HCT116 (cell line): ENCODE results near the gene BRINP2. TPM values are rescaled to one million over a fixed set of nuclear protein-coding genes. Genes with fewer than 3 reads are reported as not detected.

Experiments
- ATAC-seq: fragments of 200-7000 bp; cut with Tn5 transposase; 2 replicates; pipeline ENCODE4 v1.9.1; 2020; ENCODE audit warnings: mild to moderate bottlenecking, moderate library complexity
- BruUV-seq: library from RNA; stranded (reverse); fragments of 400-500 nt; replicated peaks from 2 replicates; lab custom pipeline; 2021; lab: Mats Ljungman, UMichigan
- CTCF ChIA-PET: fragments of 300-600 bp; sonication (Branson Sonifier 250); formaldehyde crosslinking; loops from one replicate; lab custom pipeline; 2021; ENCODE audit warnings: antibody characterized with exemption; lab: Charles Lee
- POLR2A ChIA-PET: fragments of 300-600, 350-600 bp; sonication (Branson Sonifier 250); formaldehyde crosslinking; loops from one replicate; lab custom pipeline; 2021; ENCODE audit warnings: antibody characterized with exemption; lab: Charles Lee
- RAD21 ChIA-PET, 2 experiments: fragments of 300-600 bp; sonication (Branson Sonifier 250); formaldehyde crosslinking; loops; one replicate each; lab custom pipeline; 2023; ENCODE audit warnings: low total read pairs in 2 of 2; ENCODE audit not compliant: uncharacterized antibody in 2 of 2, unreplicated experiment in 2 of 2, low non-redundant PET in 1 of 2; lab: Charles Lee
- DNase-seq: peaks from one replicate; pipeline ENCODE4 v3.0.0-alpha.2; 2010; ENCODE audit warnings: low read depth, low spot score
- H2AFZ ChIP-seq: fragments of 200-600 bp; shearing (Covaris generic), sonication (generic); 2 replicates; pipeline ENCODE4 v1.6.1; 2017; ENCODE audit warnings: low read depth, mixed run types, mixed read lengths, antibody characterized with exemption, low read length; ENCODE audit not compliant: poor library complexity, severe bottlenecking
- H3K27ac ChIP-seq: 2 replicates; pipeline ENCODE4 v1.5.1; 2012; ENCODE audit warnings: low read depth, low read length
- H3K27me3 ChIP-seq: fragments of 200-600 bp; sonication (generic); 2 replicates; pipeline ENCODE4 v1.6.1; 2016; ENCODE audit warnings: mixed run types, low read length, mixed read lengths; ENCODE audit not compliant: insufficient read depth
- H3K36me3 ChIP-seq, 2 experiments: fragments of 200-500 bp in 1 of 2; fragments of 200-600 bp in 1 of 2; sonication (Bioruptor generic) in 1 of 2; sonication (generic) in 1 of 2; 2 replicates each; pipeline versions ENCODE4 v1.5.1 to v1.6.1; 2014 to 2016; ENCODE audit warnings: low read length in 2 of 2, inconsistent platforms in 1 of 2, mixed read lengths in 1 of 2, mixed run types in 1 of 2; ENCODE audit not compliant: insufficient read depth in 2 of 2, control insufficient read depth in 1 of 2
- H3K4me1 ChIP-seq, 2 experiments: fragments of 200-600 bp in 1 of 2; sonication (generic) in 1 of 2; 2 replicates each; pipeline versions ENCODE4 v1.5.1 to v1.6.1; 2012 to 2017; ENCODE audit warnings: low read length in 2 of 2, inconsistent platforms in 1 of 2, mild to moderate bottlenecking in 1 of 2, mixed read lengths in 1 of 2, mixed run types in 1 of 2, moderate library complexity in 1 of 2; ENCODE audit not compliant: insufficient read depth in 2 of 2, control insufficient read depth in 1 of 2
- H3K4me2 ChIP-seq: fragments of 200-600 bp; sonication (generic); 2 replicates; pipeline ENCODE4 v1.6.1; 2017; ENCODE audit warnings: mixed run types, low read length, mixed read lengths
- H3K4me3 ChIP-seq, 2 experiments: fragments of 200-600 bp in 1 of 2; sonication (generic) in 1 of 2; replicated peaks in 1 of 2; 2 replicates each; pipeline ENCODE4 v1.5.1; 2011 to 2016; ENCODE audit warnings: low read length in 2 of 2, control low read depth in 1 of 2, low read depth in 1 of 2, mild to moderate bottlenecking in 1 of 2, mixed read lengths in 1 of 2, mixed run types in 1 of 2
- H3K79me2 ChIP-seq: fragments of 200-600 bp; sonication (generic); 2 replicates; pipeline ENCODE4 v1.6.1; 2017; ENCODE audit warnings: mild to moderate bottlenecking, mixed run types, low read length, moderate library complexity, mixed read lengths; ENCODE audit not compliant: insufficient read depth
- H3K9ac ChIP-seq: fragments of 200-600 bp; sonication (generic); 2 replicates; pipeline ENCODE4 v1.6.1; 2016; ENCODE audit warnings: low read length, mixed read lengths
- H3K9me2 ChIP-seq: fragments of 200-600 bp; sonication (generic), shearing (Covaris generic); 2 replicates; pipeline ENCODE4 v1.6.1; 2017; ENCODE audit warnings: mixed run types, mild to moderate bottlenecking, moderate library complexity; ENCODE audit not compliant: insufficient read depth
- H3K9me3 ChIP-seq, 2 experiments: fragments of 200-500 bp in 1 of 2; fragments of 200-600 bp in 1 of 2; sonication (Bioruptor generic) in 1 of 2; sonication (generic) in 1 of 2; 2 replicates each; pipeline ENCODE4 v1.6.1; 2014 to 2017; ENCODE audit warnings: low read length in 2 of 2, mixed read lengths in 2 of 2, inconsistent platforms in 1 of 2, low read depth in 1 of 2, mild to moderate bottlenecking in 1 of 2, mixed run types in 1 of 2, moderate library complexity in 1 of 2; ENCODE audit not compliant: control insufficient read depth in 1 of 2, insufficient read depth in 1 of 2
- H4K20me1 ChIP-seq: fragments of 200-600 bp; sonication (generic), shearing (Covaris generic); 2 replicates; pipeline ENCODE4 v1.6.1; 2017; ENCODE audit warnings: mixed run types, mild to moderate bottlenecking, moderate library complexity; ENCODE audit not compliant: insufficient read depth
- ATF3 ChIP-seq: IDR thresholded peaks from 2 replicates; pipeline ENCODE4 v1.6.1; 2012
- CTCF ChIP-seq, 3 experiments: fragments of 200-600 bp in 1 of 3; sonication (generic) in 1 of 3; IDR thresholded peaks in 2 of 3; conservative IDR thresholded peaks in 1 of 3; 2 replicates each; pipeline ENCODE4 v1.5.1; 2012 to 2017; ENCODE audit warnings: low read depth in 2 of 3, low read length in 2 of 3, antibody characterized with exemption in 1 of 3, borderline replicate concordance in 1 of 3, control low read depth in 1 of 3, mild to moderate bottlenecking in 1 of 3, mixed read lengths in 1 of 3, mixed run types in 1 of 3, moderate library complexity in 1 of 3; ENCODE audit not compliant: insufficient read depth in 1 of 3
- POLR2A ChIP-seq: IDR thresholded peaks from 2 replicates; pipeline ENCODE4 v1.7.0; 2011; ENCODE audit warnings: borderline replicate concordance; ENCODE audit not compliant: insufficient read depth, insufficient read length; ENCODE audit errors: extremely low read depth
- RAD21 ChIP-seq: IDR thresholded peaks from 2 replicates; pipeline ENCODE4 v1.6.1; 2012; ENCODE audit warnings: low read depth, mild to moderate bottlenecking
- SP1 ChIP-seq: IDR thresholded peaks from 2 replicates; pipeline ENCODE4 v1.6.1; 2012; ENCODE audit warnings: low read depth
- SRF ChIP-seq: IDR thresholded peaks from 2 replicates; pipeline ENCODE4 v1.6.1; 2012; ENCODE audit warnings: low read depth
- YY1 ChIP-seq: IDR thresholded peaks from 2 replicates; pipeline ENCODE4 v1.6.1; 2011; ENCODE audit warnings: low read length, low read depth, moderate library complexity, mild to moderate bottlenecking; ENCODE audit not compliant: insufficient replicate concordance; ENCODE audit errors: extremely low read depth
- ZFX ChIP-seq: fragments of 450-650 bp; IDR thresholded peaks from 2 replicates; pipeline ENCODE4 v1.6.1; 2017
- intact Hi-C: fragments of 100-400 bp; cut with micrococcal nuclease; formaldehyde crosslinking; loops from 2 replicates; pipeline ENCODE4 v1.10.0; 2022
- total RNA-seq: library from RNA; stranded (reverse); gene quantifications from one replicate; pipeline ENCODE4 v1.2.1, GENCODE V29; 2021; ENCODE audit not compliant: unreplicated experiment
- TF ChIP-seq, protein P1 (sequence below): IDR thresholded peaks from 2 replicates; pipeline ENCODE4 v1.6.1; 2011; ENCODE audit warnings: mild to moderate bottlenecking, low read length, moderate library complexity; ENCODE audit not compliant: insufficient replicate concordance; ENCODE audit errors: extremely low read depth

The BRINP2 gene
- total RNA-seq, 1 experiment from 2014 or later: not detected

DNA sequence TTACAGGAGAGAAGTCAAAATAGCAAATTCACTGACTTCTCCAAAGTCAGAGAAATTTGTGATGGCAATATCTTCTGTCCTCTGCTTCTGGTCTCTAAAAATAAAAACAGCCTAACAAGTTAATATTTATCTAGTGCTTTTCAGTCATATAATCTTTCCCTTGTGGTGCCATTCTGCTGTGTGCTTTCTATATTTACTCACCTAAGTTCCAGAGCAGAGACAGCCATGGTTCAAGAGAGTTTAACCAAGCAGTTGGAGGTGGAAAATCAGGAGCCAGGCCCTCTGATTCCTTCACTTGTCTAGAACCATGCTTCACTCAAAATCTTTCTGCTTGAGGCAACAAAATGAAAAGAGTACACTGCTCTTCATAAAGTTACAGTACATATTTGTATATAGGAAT, 39.3 kb downstream of the BRINP2 start:
- H3K27ac ChIP-seq: no peak overlapping the region
- H3K9me3 ChIP-seq: no peaks in the 10 kb centered on the region
- H2AFZ ChIP-seq: no peak overlapping the region
- H3K36me3 ChIP-seq: no peaks in the 10 kb centered on the region
- intact Hi-C loops: no loop called here
- TF ChIP-seq POLR2A: no peak
- no peak for TF ChIP-seq SP1
- TF ChIP-seq SRF: no peak
- TF ChIP-seq ZFX: no peak
- TF ChIP-seq CTCF (IDR thresholded peaks at IDR 0.05 in 2 of 3, conservative IDR thresholded peaks at IDR 0.05 in 1 of 3; ENCODE audit: borderline replicate concordance in 1 of 3, insufficient read depth in 1 of 3, low read depth in 2 of 3, low read length in 2 of 3): no peak
- TF ChIP-seq YY1: no peak
- no peak for TF ChIP-seq ATF3
- TF ChIP-seq, protein P1, sequence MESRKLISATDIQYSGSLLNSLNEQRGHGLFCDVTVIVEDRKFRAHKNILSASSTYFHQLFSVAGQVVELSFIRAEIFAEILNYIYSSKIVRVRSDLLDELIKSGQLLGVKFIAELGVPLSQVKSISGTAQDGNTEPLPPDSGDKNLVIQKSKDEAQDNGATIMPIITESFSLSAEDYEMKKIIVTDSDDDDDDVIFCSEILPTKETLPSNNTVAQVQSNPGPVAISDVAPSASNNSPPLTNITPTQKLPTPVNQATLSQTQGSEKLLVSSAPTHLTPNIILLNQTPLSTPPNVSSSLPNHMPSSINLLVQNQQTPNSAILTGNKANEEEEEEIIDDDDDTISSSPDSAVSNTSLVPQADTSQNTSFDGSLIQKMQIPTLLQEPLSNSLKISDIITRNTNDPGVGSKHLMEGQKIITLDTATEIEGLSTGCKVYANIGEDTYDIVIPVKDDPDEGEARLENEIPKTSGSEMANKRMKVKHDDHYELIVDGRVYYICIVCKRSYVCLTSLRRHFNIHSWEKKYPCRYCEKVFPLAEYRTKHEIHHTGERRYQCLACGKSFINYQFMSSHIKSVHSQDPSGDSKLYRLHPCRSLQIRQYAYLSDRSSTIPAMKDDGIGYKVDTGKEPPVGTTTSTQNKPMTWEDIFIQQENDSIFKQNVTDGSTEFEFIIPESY: no peak
- no peak for TF ChIP-seq RAD21
- TF ChIP-seq, all 23 proteins: peak for 0
- H3K9me2 ChIP-seq: no peaks in the 10 kb centered on the region
- no peak overlapping the region for H3K4me2 ChIP-seq
- ATAC-seq (no peak), DNase-seq (no peak)
- ChIA-PET RAD21 (no interaction called here), CTCF (no interaction called here), POLR2A (no interaction called here)
- no peaks in the 10 kb centered on the region for H3K27me3 ChIP-seq
- H3K79me2 ChIP-seq: no peaks in the 10 kb centered on the region
- H3K9ac ChIP-seq: no peak overlapping the region
- H4K20me1 ChIP-seq: no peaks in the 10 kb centered on the region
- no peak overlapping the region for H3K4me3 ChIP-seq
- no peaks in the 10 kb centered on the region for H3K4me1 ChIP-seq
- BruUV-seq: no TSS peak
